ENCODE measurements around the gene FILIP1L.

- TF ChIP-seq, protein P1, sequence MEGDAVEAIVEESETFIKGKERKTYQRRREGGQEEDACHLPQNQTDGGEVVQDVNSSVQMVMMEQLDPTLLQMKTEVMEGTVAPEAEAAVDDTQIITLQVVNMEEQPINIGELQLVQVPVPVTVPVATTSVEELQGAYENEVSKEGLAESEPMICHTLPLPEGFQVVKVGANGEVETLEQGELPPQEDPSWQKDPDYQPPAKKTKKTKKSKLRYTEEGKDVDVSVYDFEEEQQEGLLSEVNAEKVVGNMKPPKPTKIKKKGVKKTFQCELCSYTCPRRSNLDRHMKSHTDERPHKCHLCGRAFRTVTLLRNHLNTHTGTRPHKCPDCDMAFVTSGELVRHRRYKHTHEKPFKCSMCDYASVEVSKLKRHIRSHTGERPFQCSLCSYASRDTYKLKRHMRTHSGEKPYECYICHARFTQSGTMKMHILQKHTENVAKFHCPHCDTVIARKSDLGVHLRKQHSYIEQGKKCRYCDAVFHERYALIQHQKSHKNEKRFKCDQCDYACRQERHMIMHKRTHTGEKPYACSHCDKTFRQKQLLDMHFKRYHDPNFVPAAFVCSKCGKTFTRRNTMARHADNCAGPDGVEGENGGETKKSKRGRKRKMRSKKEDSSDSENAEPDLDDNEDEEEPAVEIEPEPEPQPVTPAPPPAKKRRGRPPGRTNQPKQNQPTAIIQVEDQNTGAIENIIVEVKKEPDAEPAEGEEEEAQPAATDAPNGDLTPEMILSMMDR (IDR thresholded peaks at IDR 0.05) = no peak
- TF ChIP-seq POLR2AphosphoS5 (IDR thresholded peaks at IDR 0.05) = no peak
These were observed 95.5 kb downstream of the FILIP1L start for GRCh38 chr3:100018806-100019205.
